ENCODE measurements around the gene DGCR2. TPM values are rescaled to one million over a fixed set of nuclear protein-coding genes. Genes with fewer than 3 reads are reported as not detected.

Gene DGCR2
- total and polyA plus RNA-seq, 2 of the 4 experiments (the other 2 are of a cell fraction), result 17.2 to 35.4 TPM

- Histone ChIP-seq H3K4me3 (ENCODE audit: insufficient read depth, low read depth, low read length) (no peak overlapping the region), H2AK9ac (replicated peaks; ENCODE audit: low read depth, low read length, poor library complexity) (no peak overlapping the region), H3K56ac (ENCODE audit: extremely low read depth, insufficient read depth, low read length) (no peak overlapping the region), H2BK20ac (ENCODE audit: low read depth, low read length) (no peak overlapping the region), H3K36me3 (ENCODE audit: control insufficient read depth, insufficient read depth, low read length) (no peaks in the 10 kb centered on the region), H3K18ac (ENCODE audit: low read depth, low read length) (no peak overlapping the region), H3K27ac (ENCODE audit: insufficient read depth, low read length) (no peak overlapping the region), H3K27me3 (ENCODE audit: control insufficient read depth, insufficient read depth, low read length) (peaks cover 18% of the 10 kb centered on the region), H3K9me3 (ENCODE audit: control insufficient read depth, insufficient read depth, low read length) (no peaks in the 10 kb centered on the region), H4K5ac (ENCODE audit: low read depth, low read length) (no peak overlapping the region), H4K91ac (ENCODE audit: insufficient read depth, low read depth, low read length) (no peak overlapping the region), H3K9me1 (ENCODE audit: insufficient read depth, low read length) (no peaks in the 10 kb centered on the region), H3K14ac (replicated peaks; ENCODE audit: low read depth, low read length) (no peak overlapping the region), H4K8ac (ENCODE audit: low read depth in 2 of 2, low read length in 2 of 2) (no peak overlapping the region), H2AFZ (replicated peaks; ENCODE audit: low read length, poor library complexity) (no peak overlapping the region), H3K4ac (ENCODE audit: low read depth, low read length) (no peak overlapping the region), H3K4me2 (ENCODE audit: low read depth, low read length) (no peak overlapping the region), H2AK5ac (ENCODE audit: low read depth, low read length) (no peak overlapping the region), H3K79me1 (ENCODE audit: low read depth in 1 of 2, low read length in 2 of 2) (no peaks in the 10 kb centered on the region), H3K4me1 (ENCODE audit: control insufficient read depth, insufficient read depth, low read length) (no peaks in the 10 kb centered on the region), H4K20me1 (ENCODE audit: insufficient read depth, low read length) (no peaks in the 10 kb centered on the region), H2BK5ac (ENCODE audit: low read depth, low read length, poor library complexity, severe bottlenecking) (no peak overlapping the region), H2BK15ac (ENCODE audit: low read depth, low read length) (no peak overlapping the region), H3K9ac (ENCODE audit: low read depth, low read length) (no peak overlapping the region), H3K23ac (ENCODE audit: low read depth, low read length) (no peak overlapping the region), H2BK120ac (ENCODE audit: low read depth, low read length) (no peak overlapping the region)
- no CpG with 5 or more reads among the region's 4 CpGs for WGBS, 2 experiments (ENCODE audit: extremely low coverage in 2 of 2, insufficient read length in 1 of 2)
- ChIA-PET POLR2A (ENCODE audit: unreplicated experiment) (no interaction called here), CTCF (no interaction called here)
- dilution Hi-C loops (cut with HindIII; ENCODE audit: low sequenced_read_pairs, unreplicated experiment) (no loop called here), intact Hi-C loops (cut with micrococcal nuclease) (no loop called here), in situ Hi-C loops (cut with MboI; ENCODE audit: low sequenced_read_pairs) (no loop called here)
- TF ChIP-seq USF2 (IDR thresholded peaks at IDR 0.05; ENCODE audit: low read depth, low read length) (peak; percentile 39; the same call in 1 of the 2 replicates), CEBPB (IDR thresholded peaks at IDR 0.05; ENCODE audit: low read depth, low read length) (no peak), RFX5 (IDR thresholded peaks at IDR 0.05; ENCODE audit: low read depth, low read length) (no peak), ELK1 (IDR thresholded peaks at IDR 0.05; ENCODE audit: borderline replicate concordance, low read depth, low read length) (no peak), CHD1 (IDR thresholded peaks at IDR 0.05; ENCODE audit: low read depth, low read length) (no peak), SMC3 (IDR thresholded peaks at IDR 0.05; ENCODE audit: low read depth, low read length) (no peak), RCOR1 (IDR thresholded peaks at IDR 0.05; ENCODE audit: insufficient replicate concordance, low read length) (no peak)
- ATAC-seq (ENCODE audit: low read depth) (no peak), DNase-seq (no peak)
- no TSS peak for BruUV-seq (replicated peaks)
Observed at GRCh38 chr22:19014886-19015285, 107.3 kb downstream of the DGCR2 start.

All from IMR-90 (cell line).